ENCODE results near the gene CPPED1.

The CPPED1 gene

DNA sequence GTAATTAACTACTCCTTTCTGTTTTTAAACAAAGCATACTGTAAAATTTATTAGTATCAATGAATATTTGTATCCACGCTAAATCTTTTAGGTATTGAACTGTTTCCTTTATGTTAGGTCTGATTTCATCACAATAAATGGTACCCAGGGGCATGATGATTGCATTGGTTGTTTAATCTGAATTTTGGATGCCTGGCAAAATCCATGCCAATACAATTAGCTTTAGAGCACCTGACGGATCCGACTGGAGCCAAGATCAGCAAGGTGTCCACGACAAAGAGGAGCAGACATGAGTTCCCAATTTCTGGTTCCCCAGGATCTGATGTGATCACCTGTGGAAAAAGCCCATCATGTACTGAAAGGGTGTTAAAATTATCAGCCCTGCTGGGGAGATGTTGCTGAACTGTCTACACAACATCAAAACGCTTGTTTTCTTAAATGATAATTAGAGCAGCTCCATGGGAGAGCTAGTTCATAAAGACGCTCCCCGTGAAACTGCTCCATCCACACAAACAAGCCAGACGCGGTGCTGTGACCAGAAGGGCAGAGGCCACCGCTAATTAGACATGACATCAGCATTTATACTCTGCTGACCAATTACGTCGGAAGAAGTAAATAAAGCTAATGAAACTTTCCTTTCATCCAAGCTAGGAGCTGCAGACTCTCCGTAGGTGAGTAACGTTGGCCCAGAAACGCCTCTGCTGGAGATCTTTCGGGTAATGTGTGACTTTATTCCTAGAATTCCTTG, 151.7 kb downstream of the CPPED1 start:
- Mint-ChIP-seq H3K9me3 (no peaks in the 10 kb centered on the region), H3K36me3 (ENCODE audit: low read depth) (no peaks in the 10 kb centered on the region), H3K27me3 (ENCODE audit: low read depth) (peaks cover 21% of the 10 kb centered on the region), H3K4me1 (no peaks in the 10 kb centered on the region), H3K27ac (no peak overlapping the region), H3K4me3 (no peak overlapping the region)
- TF ChIP-seq, protein P1, sequence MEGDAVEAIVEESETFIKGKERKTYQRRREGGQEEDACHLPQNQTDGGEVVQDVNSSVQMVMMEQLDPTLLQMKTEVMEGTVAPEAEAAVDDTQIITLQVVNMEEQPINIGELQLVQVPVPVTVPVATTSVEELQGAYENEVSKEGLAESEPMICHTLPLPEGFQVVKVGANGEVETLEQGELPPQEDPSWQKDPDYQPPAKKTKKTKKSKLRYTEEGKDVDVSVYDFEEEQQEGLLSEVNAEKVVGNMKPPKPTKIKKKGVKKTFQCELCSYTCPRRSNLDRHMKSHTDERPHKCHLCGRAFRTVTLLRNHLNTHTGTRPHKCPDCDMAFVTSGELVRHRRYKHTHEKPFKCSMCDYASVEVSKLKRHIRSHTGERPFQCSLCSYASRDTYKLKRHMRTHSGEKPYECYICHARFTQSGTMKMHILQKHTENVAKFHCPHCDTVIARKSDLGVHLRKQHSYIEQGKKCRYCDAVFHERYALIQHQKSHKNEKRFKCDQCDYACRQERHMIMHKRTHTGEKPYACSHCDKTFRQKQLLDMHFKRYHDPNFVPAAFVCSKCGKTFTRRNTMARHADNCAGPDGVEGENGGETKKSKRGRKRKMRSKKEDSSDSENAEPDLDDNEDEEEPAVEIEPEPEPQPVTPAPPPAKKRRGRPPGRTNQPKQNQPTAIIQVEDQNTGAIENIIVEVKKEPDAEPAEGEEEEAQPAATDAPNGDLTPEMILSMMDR (IDR thresholded peaks at IDR 0.05; ENCODE audit: unreplicated experiment in 3 of 3), result no peak

DNA sequence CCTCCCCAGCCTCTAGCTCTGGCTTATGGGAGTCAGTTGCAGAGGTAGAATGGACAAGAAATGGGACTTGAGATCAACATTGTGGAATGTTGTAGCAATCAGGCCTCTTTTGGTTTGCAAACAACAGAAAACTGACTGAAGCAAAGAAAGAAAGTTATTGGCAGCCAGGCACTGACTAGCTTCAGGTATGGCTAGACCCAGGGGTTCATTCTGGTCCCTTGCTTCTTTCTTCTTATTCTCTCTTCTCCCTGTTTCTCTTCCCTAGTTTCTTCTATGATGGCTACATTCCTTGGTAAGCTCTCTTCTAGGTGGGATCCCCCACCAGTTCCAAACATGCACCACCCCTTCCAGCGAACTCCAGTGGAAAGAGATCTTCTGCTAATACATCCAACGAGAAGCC, 154.3 kb downstream of the CPPED1 start:
- Mint-ChIP-seq H3K4me3 (no peak overlapping the region), H3K27me3 (ENCODE audit: low read depth) (peaks cover 11% of the 10 kb centered on the region), H3K4me1 (no peaks in the 10 kb centered on the region), H3K27ac (no peak overlapping the region), H3K9me3 (no peaks in the 10 kb centered on the region), H3K36me3 (ENCODE audit: low read depth) (no peaks in the 10 kb centered on the region)
- TF ChIP-seq, protein P1 (IDR thresholded peaks at IDR 0.05; ENCODE audit: unreplicated experiment in 3 of 3), result no peak

DNA sequence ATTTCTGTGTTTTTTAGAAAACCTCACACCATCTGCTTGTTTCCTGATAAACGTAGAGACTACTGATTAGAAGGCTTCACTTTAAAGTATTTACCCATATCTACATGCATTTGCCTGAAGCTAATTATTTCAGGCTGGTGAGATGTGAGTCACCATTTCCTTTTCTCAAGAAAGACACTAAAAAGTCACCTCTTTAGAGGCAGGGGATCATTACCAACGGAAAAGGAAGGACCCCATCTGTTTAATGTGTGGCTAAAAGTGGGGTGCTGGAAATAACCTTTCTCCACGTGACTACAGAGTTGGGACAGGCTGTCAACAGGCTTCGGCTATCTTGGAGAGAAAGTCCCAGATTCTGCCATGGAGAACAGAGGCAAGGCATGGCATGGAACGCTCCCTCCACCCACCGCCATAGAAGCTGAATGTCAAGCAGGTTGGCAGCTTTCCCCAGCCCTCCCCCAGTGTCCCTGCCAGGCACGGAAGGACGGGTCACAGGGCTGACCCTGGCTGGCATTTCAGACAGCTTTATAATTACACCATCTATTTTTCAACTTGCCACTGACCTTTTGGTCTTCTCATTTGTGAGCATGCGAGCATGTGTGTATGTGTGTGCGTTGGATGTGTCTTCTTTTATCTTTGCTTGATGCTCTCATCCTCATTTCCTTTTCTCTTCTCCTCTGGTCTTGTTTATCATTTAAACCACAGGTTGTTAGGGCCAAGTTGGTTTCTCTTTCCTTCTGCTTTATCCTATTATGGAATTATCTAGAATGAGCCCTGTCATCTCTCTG, 157.0 kb downstream of the CPPED1 start:
- no peaks in the 10 kb centered on the region for H3K4me1 Mint-ChIP-seq
- H3K9me3 Mint-ChIP-seq, result no peaks in the 10 kb centered on the region
- H3K27me3 Mint-ChIP-seq (ENCODE audit: low read depth), result peaks cover 13% of the 10 kb centered on the region
- H3K36me3 Mint-ChIP-seq (ENCODE audit: low read depth), result no peaks in the 10 kb centered on the region
- no peak overlapping the region for H3K4me3 Mint-ChIP-seq
- TF ChIP-seq, protein P1 (IDR thresholded peaks at IDR 0.05; ENCODE audit: unreplicated experiment in 3 of 3), result no peak
- no peak overlapping the region for H3K27ac Mint-ChIP-seq

DNA sequence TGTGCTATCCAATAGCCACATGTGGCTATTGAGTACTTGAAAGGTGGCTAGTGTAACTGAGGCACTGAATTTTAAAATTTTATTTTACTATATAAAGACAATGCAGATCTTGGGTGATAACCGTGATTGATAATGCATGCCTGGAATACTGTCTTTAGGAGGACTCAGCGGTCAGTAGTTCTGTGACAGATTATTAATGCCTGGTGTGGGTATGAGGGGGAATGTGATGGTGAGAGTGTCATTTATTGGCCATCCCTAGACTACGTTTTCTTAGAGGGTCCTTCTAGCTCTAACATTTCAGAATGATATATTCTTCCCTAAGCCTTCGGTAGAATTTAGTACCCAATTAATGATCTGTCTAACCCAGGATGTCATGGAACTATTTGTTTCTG, 157.6 kb downstream of the CPPED1 start:
- H3K36me3 Mint-ChIP-seq (ENCODE audit: low read depth), result no peaks in the 10 kb centered on the region
- no peak overlapping the region for H3K4me3 Mint-ChIP-seq
- H3K4me1 Mint-ChIP-seq, result no peaks in the 10 kb centered on the region
- H3K27ac Mint-ChIP-seq, result no peak overlapping the region
- no peaks in the 10 kb centered on the region for H3K9me3 Mint-ChIP-seq
- H3K27me3 Mint-ChIP-seq (ENCODE audit: low read depth), result peaks cover 13% of the 10 kb centered on the region
- TF ChIP-seq, protein P1 (IDR thresholded peaks at IDR 0.05; ENCODE audit: unreplicated experiment in 3 of 3), result no peak

DNA sequence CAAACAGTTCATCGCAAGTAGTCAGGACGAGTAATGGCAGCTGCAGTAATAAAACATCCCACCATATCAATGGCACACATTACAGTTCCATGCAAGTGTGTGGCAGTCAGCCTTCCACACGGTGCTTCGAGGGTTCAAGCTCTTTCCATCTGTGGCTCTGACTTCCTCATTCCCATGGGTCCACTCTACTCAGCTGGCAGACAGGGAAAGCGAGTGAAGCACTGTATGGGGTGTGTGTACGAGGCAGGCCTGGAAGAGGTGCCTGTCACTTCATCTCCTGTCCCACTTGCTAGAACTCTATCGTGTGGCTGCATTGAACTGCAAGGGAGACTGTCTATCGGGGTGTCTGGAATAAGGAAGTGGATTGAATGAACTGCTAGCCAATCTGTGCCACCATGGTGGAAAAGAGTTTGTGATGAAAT, 160.6 kb downstream of the CPPED1 start:
- Mint-ChIP-seq H3K27me3 (ENCODE audit: low read depth) (peaks cover 4% of the 10 kb centered on the region), H3K4me1 (no peaks in the 10 kb centered on the region), H3K27ac (no peak overlapping the region), H3K36me3 (ENCODE audit: low read depth) (no peaks in the 10 kb centered on the region), H3K4me3 (no peak overlapping the region), H3K9me3 (peaks cover 2% of the 10 kb centered on the region)
- TF ChIP-seq, protein P1 (IDR thresholded peaks at IDR 0.05; ENCODE audit: unreplicated experiment in 3 of 3), result no peak
